Uterus (tissue), 2 donors: Measurements from ENCODE around the gene RPF1.

ENCODE experiments used
- POLR2A ChIP-seq, 2 donors: fragments of 450-650 bp; IDR thresholded peaks; one replicate each; pipeline ENCODE4 v1.6.1; 2016; ENCODE audit warnings: antibody characterized with exemption in 2 of 2, mild to moderate bottlenecking in 1 of 2, moderate library complexity in 1 of 2
- TF ChIP-seq, protein P1 (sequence below), 4 experiments: fragments of 200-600 bp in 2 of 4; fragments of 450-650 bp in 2 of 4; sonication (generic) in 2 of 4; IDR thresholded peaks; one replicate each; pipeline ENCODE4 v1.5.1; 2016 to 2019; ENCODE audit warnings: antibody characterized with exemption in 4 of 4, mild to moderate bottlenecking in 2 of 4, moderate library complexity in 1 of 4

DNA sequence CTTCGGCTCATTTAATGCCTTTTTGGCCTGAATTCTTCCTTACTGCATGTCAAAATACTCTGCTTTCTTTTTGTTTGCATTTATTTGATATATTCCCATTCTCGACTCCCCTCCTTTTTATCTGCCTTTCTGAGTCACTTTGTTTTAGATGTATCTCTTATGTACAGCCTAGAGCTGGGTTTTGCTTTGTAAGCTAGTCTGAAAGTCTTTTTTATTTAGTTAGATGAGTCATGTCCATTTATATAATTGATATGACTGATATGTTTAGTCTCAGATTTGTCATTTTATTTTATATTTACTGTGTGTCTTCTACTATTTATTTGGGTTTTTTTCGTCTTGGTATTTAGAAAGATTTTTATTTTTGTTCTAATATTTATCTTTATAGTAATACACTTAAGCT is 60.9 kb downstream of the RPF1 start:
- TF ChIP-seq, protein P1, sequence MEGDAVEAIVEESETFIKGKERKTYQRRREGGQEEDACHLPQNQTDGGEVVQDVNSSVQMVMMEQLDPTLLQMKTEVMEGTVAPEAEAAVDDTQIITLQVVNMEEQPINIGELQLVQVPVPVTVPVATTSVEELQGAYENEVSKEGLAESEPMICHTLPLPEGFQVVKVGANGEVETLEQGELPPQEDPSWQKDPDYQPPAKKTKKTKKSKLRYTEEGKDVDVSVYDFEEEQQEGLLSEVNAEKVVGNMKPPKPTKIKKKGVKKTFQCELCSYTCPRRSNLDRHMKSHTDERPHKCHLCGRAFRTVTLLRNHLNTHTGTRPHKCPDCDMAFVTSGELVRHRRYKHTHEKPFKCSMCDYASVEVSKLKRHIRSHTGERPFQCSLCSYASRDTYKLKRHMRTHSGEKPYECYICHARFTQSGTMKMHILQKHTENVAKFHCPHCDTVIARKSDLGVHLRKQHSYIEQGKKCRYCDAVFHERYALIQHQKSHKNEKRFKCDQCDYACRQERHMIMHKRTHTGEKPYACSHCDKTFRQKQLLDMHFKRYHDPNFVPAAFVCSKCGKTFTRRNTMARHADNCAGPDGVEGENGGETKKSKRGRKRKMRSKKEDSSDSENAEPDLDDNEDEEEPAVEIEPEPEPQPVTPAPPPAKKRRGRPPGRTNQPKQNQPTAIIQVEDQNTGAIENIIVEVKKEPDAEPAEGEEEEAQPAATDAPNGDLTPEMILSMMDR (IDR thresholded peaks at IDR 0.05): no peak
- TF ChIP-seq POLR2A (IDR thresholded peaks at IDR 0.05): no peak
